HEK293 (cell line): Measurements from ENCODE around the gene CACNG6.
A peak's percentile ranks its signal among the peaks of the same experiment; 100 is the strongest.
"Not testable (repeated sequence)": the region's sequence is repeated elsewhere in the genome, so short reads cannot be mapped to it uniquely, and the experiment has no call there.

Source experiments
- CTCF ChIA-PET: fragments of 350-600 bp; formaldehyde crosslinking; extraction: SDS; loops from one replicate; lab custom pipeline; 2021; ENCODE audit warnings: antibody characterized with exemption; lab: Yijun Ruan, JAX
- POLR2A ChIA-PET: fragments of 300-600 bp; formaldehyde crosslinking; extraction: SDS; loops from one replicate; lab custom pipeline; 2020; ENCODE audit warnings: antibody characterized with exemption, inconsistent platforms; lab: Yijun Ruan, JAX
- H3K27ac ChIP-seq: fragments of 200-500 bp; sonication (Bioruptor generic); 2 replicates; pipeline ENCODE4 v1.5.1; 2014; ENCODE audit warnings: low read depth, low read length, control low read depth, inconsistent platforms; ENCODE audit errors: extremely low read depth
- H3K36me3 ChIP-seq, 2 experiments: fragments of 200-500 bp in 1 of 2; sonication (Bioruptor generic) in 1 of 2; 1 replicate in 1 of 2; 2 replicates in 1 of 2; pipeline ENCODE4 v1.5.1; 2014 to 2017; ENCODE audit warnings: inconsistent platforms in 2 of 2, low read length in 2 of 2; ENCODE audit not compliant: control insufficient read depth in 2 of 2, insufficient read depth in 1 of 2
- H3K4me1 ChIP-seq: fragments of 200-500 bp; sonication (Bioruptor generic); 2 replicates; pipeline ENCODE4 v1.5.1; 2014; ENCODE audit warnings: mild to moderate bottlenecking, low read length, inconsistent platforms; ENCODE audit not compliant: control insufficient read depth, insufficient read depth
- H3K4me3 ChIP-seq: 2 replicates; pipeline ENCODE4 v1.5.1; 2011; ENCODE audit warnings: low read depth, mild to moderate bottlenecking, control low read depth, low read length, moderate library complexity
- H3K9me3 ChIP-seq: fragments of 200-500 bp; sonication (Bioruptor generic); 2 replicates; pipeline ENCODE4 v1.5.1; 2014; ENCODE audit warnings: low read depth, low read length, inconsistent platforms; ENCODE audit not compliant: control insufficient read depth, insufficient read depth
- BCL11B ChIP-seq: fragments of 450-650 bp; formaldehyde crosslinking; IDR thresholded peaks from 2 replicates; pipeline ENCODE4 v1.5.1; 2016; ENCODE audit warnings: low read depth, missing biosample characterization, missing genetic modification characterization
- GFI1B ChIP-seq: fragments of 450-650 bp; formaldehyde crosslinking; IDR thresholded peaks from 2 replicates; pipeline ENCODE4 v1.5.1; 2016; ENCODE audit warnings: missing biosample characterization, missing genetic modification characterization
- IKZF3 ChIP-seq: fragments of 450-650 bp; IDR thresholded peaks from 2 replicates; pipeline ENCODE4 v1.5.0; 2018; ENCODE audit warnings: missing biosample characterization, mild to moderate bottlenecking, missing genetic modification characterization, moderate library complexity
- KLF10 ChIP-seq: fragments of 450-650 bp; IDR thresholded peaks from 2 replicates; pipeline ENCODE4 v1.5.1; 2018; ENCODE audit warnings: missing biosample characterization, mild to moderate bottlenecking, missing genetic modification characterization
- PRDM10 ChIP-seq: fragments of 450-650 bp; formaldehyde crosslinking; IDR thresholded peaks from 2 replicates; pipeline ENCODE4 v1.5.1; 2016; ENCODE audit warnings: missing biosample characterization, missing genetic modification characterization
- TRIM28 ChIP-seq: IDR thresholded peaks from 2 replicates; pipeline ENCODE4 v1.6.1; 2011; ENCODE audit warnings: low read length, control low read depth, borderline replicate concordance
- ZNF223 ChIP-seq: fragments of 450-650 bp; formaldehyde crosslinking; IDR thresholded peaks from 2 replicates; pipeline ENCODE4 v1.5.1; 2016; ENCODE audit warnings: missing biosample characterization, missing genetic modification characterization
- ZNF324 ChIP-seq: fragments of 450-650 bp; formaldehyde crosslinking; IDR thresholded peaks from 2 replicates; pipeline ENCODE4 v1.5.1; 2016; ENCODE audit warnings: missing biosample characterization, missing genetic modification characterization
- ZNF426 ChIP-seq: fragments of 450-650 bp; formaldehyde crosslinking; IDR thresholded peaks from 2 replicates; pipeline ENCODE4 v1.5.1; 2017; ENCODE audit warnings: missing biosample characterization, missing genetic modification characterization, mild to moderate bottlenecking, inconsistent platforms, moderate library complexity
- ZNF48 ChIP-seq: fragments of 450-650 bp; formaldehyde crosslinking; IDR thresholded peaks from 2 replicates; pipeline ENCODE4 v1.5.1; 2016; ENCODE audit warnings: missing biosample characterization, missing genetic modification characterization
- ZNF654 ChIP-seq: fragments of 450-650 bp; formaldehyde crosslinking; IDR thresholded peaks from 2 replicates; pipeline ENCODE4 v1.5.1; 2016; ENCODE audit warnings: low read depth, missing biosample characterization, missing genetic modification characterization
- ZNF76 ChIP-seq: fragments of 450-650 bp; formaldehyde crosslinking; IDR thresholded peaks from 2 replicates; pipeline ENCODE4; 2016; ENCODE audit warnings: low read depth, missing biosample characterization, missing genetic modification characterization, borderline replicate concordance
- ZNF785 ChIP-seq: fragments of 450-650 bp; formaldehyde crosslinking; IDR thresholded peaks from 2 replicates; pipeline ENCODE4 v1.5.1; 2016; ENCODE audit warnings: missing biosample characterization, missing genetic modification characterization
- TF ChIP-seq, protein P1 (sequence below): fragments of 450-650 bp; formaldehyde crosslinking; IDR thresholded peaks from 2 replicates; pipeline ENCODE4 v1.5.1; 2016; ENCODE audit warnings: missing biosample characterization, missing genetic modification characterization
- TF ChIP-seq, protein P2 (sequence below): fragments of 450-650 bp; formaldehyde crosslinking; IDR thresholded peaks from 2 replicates; pipeline ENCODE4 v1.5.1; 2016; ENCODE audit warnings: missing biosample characterization, missing genetic modification characterization

The CACNG6 gene

GRCh38 chr19:53947624-53948023 is 43.8 kb upstream of the CACNG6 start:
- POLR2A ChIA-PET: no interaction called here
- Histone ChIP-seq H3K27ac (no peak overlapping the region), H3K4me1 (no peaks in the 10 kb centered on the region), H3K36me3 (no peaks in the 10 kb centered on the region), H3K9me3 (no peaks in the 10 kb centered on the region), H3K4me3 (no peak overlapping the region)
- CTCF ChIA-PET: interaction anchor here (0.5 to 2.1 kb wide), 23 partner anchors 9 to 688 kb away, joined by 3 to 20 read pairs (median 4); no protein-coding TSS in a partner anchor
- no peak for TF ChIP-seq ZNF223
- TF ChIP-seq ZNF654 (tag by site-specific recombination): peak; percentile 31; the same call in 1 of the 2 replicates

GRCh38 chr19:53948611-53949010 is 42.8 kb upstream of the CACNG6 start:
- H3K27ac ChIP-seq, H3K4me3 ChIP-seq, H3K4me1 ChIP-seq, H3K9me3 ChIP-seq, H3K36me3 ChIP-seq, POLR2A ChIA-PET: not testable (repeated sequence)
- CTCF ChIA-PET: interaction anchor here (0.8 to 2.1 kb wide), 11 partner anchors 8 to 156 kb away, joined by 3 to 20 read pairs (median 6); no protein-coding TSS in a partner anchor

DNA sequence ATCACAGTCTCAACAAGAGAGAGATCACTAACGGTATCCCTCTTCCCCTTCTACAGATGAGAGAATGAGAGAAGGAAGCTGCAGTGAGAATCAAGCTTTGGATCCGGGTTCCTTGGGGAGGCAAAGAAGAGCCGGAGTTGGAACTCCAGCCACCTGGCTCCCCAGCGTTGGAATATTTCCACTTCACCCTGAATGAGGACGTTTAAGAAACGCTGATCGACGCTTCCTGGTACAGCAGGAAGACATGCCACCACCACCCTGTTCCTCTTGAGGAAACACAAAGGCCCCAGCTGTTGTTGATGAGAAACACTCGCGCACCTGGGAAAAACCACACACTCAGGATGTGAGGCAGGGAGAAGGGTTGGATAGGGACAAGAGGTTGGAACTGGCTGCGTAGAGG is 40.0 kb upstream of the CACNG6 start:
- POLR2A ChIA-PET: no interaction called here
- H3K4me3 ChIP-seq: no peak overlapping the region
- TF ChIP-seq ZNF426 (tag by site-specific recombination) (no peak), ZNF785 (tag by site-specific recombination) (no peak), KLF10 (tag by site-specific recombination) (no peak), BCL11B (tag by site-specific recombination) (no peak), ZNF48 (no peak), GFI1B (tag by site-specific recombination) (no peak), IKZF3 (tag by site-specific recombination) (no peak), TRIM28 (no peak), ZNF324 (no peak), ZNF76 (no peak), PRDM10 (tag by site-specific recombination) (no peak)
- TF ChIP-seq, protein P1, sequence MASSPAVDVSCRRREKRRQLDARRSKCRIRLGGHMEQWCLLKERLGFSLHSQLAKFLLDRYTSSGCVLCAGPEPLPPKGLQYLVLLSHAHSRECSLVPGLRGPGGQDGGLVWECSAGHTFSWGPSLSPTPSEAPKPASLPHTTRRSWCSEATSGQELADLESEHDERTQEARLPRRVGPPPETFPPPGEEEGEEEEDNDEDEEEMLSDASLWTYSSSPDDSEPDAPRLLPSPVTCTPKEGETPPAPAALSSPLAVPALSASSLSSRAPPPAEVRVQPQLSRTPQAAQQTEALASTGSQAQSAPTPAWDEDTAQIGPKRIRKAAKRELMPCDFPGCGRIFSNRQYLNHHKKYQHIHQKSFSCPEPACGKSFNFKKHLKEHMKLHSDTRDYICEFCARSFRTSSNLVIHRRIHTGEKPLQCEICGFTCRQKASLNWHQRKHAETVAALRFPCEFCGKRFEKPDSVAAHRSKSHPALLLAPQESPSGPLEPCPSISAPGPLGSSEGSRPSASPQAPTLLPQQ: no peak
- TF ChIP-seq, protein P2, sequence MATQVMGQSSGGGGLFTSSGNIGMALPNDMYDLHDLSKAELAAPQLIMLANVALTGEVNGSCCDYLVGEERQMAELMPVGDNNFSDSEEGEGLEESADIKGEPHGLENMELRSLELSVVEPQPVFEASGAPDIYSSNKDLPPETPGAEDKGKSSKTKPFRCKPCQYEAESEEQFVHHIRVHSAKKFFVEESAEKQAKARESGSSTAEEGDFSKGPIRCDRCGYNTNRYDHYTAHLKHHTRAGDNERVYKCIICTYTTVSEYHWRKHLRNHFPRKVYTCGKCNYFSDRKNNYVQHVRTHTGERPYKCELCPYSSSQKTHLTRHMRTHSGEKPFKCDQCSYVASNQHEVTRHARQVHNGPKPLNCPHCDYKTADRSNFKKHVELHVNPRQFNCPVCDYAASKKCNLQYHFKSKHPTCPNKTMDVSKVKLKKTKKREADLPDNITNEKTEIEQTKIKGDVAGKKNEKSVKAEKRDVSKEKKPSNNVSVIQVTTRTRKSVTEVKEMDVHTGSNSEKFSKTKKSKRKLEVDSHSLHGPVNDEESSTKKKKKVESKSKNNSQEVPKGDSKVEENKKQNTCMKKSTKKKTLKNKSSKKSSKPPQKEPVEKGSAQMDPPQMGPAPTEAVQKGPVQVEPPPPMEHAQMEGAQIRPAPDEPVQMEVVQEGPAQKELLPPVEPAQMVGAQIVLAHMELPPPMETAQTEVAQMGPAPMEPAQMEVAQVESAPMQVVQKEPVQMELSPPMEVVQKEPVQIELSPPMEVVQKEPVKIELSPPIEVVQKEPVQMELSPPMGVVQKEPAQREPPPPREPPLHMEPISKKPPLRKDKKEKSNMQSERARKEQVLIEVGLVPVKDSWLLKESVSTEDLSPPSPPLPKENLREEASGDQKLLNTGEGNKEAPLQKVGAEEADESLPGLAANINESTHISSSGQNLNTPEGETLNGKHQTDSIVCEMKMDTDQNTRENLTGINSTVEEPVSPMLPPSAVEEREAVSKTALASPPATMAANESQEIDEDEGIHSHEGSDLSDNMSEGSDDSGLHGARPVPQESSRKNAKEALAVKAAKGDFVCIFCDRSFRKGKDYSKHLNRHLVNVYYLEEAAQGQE (tag by site-specific recombination): no peak
- CTCF ChIA-PET: interaction anchor here (0.6 to 1.8 kb wide), 6 partner anchors 9 to 158 kb away, joined by 3 to 6 read pairs (median 4); no protein-coding TSS in a partner anchor
- no peaks in the 10 kb centered on the region for H3K4me1 ChIP-seq
- no peak overlapping the region for H3K27ac ChIP-seq
- H3K9me3 ChIP-seq: no peaks in the 10 kb centered on the region
- no peaks in the 10 kb centered on the region for H3K36me3 ChIP-seq
